SK-N-SH (cell line): ENCODE data around the gene RAD52. TPM values are rescaled to one million over a fixed set of nuclear protein-coding genes. Genes with fewer than 3 reads are reported as not detected.

Experiments
- polyA plus RNA-seq, 3 experiments: library from polyadenylated mRNA; depleted of rRNA; stranded (reverse); fragments of >200 nt; gene quantifications; 2 replicates each; pipeline ENCODE4 v1.2.3, GENCODE V29; 2012

Gene RAD52
- polyA plus RNA-seq, 1 of the 3 experiments (the other 2 are of a cell fraction), result 11.2 TPM

Other genes with a start within 250 kb of the RAD52 start
- gene WNK1, start 197.1 kb downstream of the RAD52 start, polyA plus RNA-seq (2012; rRNA removed), result 28.8 and 30.5 TPM in 2 replicates
- gene ERC1, start 41.5 kb upstream of the RAD52 start, polyA plus RNA-seq (2012; rRNA removed), result 7.5 and 9.3 TPM in 2 replicates